GM12878 (cell line): ENCODE results near the gene RPL22. TPM values are rescaled to one million over a fixed set of nuclear protein-coding genes. Genes with fewer than 3 reads are reported as not detected.

Source experiments
- ATAC-seq: fragments of 200-7000 bp; cut with Tn5 transposase; 3 replicates; pipeline ENCODE4 v1.9.1; 2020; ENCODE audit warnings: mild to moderate bottlenecking, moderate library complexity
- BruUV-seq: library from RNA; stranded (reverse); fragments of 400-500 nt; replicated peaks from 2 replicates; lab custom pipeline; 2021; lab: Mats Ljungman, UMichigan
- CTCF ChIA-PET: fragments of 300-600 bp; sonication (Branson Sonifier 250); formaldehyde crosslinking; extraction: SDS; loops from one replicate; lab custom pipeline; 2021; ENCODE audit warnings: inconsistent platforms; lab: Yijun Ruan, JAX
- POLR2A ChIA-PET: fragments of 350-600 bp; formaldehyde crosslinking; extraction: SDS; loops from one replicate; lab custom pipeline; 2021; ENCODE audit warnings: inconsistent platforms; lab: Charles Lee
- RAD21 ChIA-PET: fragments of 300-600 bp; sonication (Branson Sonifier 250); formaldehyde crosslinking; loops from one replicate; lab custom pipeline; 2023; ENCODE audit warnings: antibody characterized with exemption; ENCODE audit not compliant: unreplicated experiment; lab: Charles Lee
- SMC1A ChIA-PET: fragments of 300-600 bp; sonication (Branson Sonifier 250); formaldehyde crosslinking; loops from one replicate; lab custom pipeline; 2023; ENCODE audit not compliant: unreplicated experiment, uncharacterized antibody; lab: Charles Lee
- DNase-seq: peaks from one replicate; pipeline ENCODE4 v3.0.0-alpha.2; 2011; ENCODE audit warnings: low read depth, low spot score
- FAIRE-seq: peaks from 3 replicates; lab custom pipeline; 2011; peaks lifted over from hg19 to GRCh38; lab: Jason Lieb, UNC
- H2AFZ ChIP-seq: 2 replicates; pipeline ENCODE4 v1.6.0; 2011; ENCODE audit warnings: low read depth, low read length, control low read depth; ENCODE audit not compliant: control insufficient read depth
- H3K27ac ChIP-seq: 2 replicates; pipeline ENCODE4 v1.5.1; 2011; ENCODE audit warnings: control low read depth; ENCODE audit not compliant: control insufficient read depth, insufficient read depth
- H3K27me3 ChIP-seq, 2 experiments: replicated peaks in 1 of 2; 2 replicates each; pipeline versions ENCODE4 v1.6.0 to v1.6.1; 2011; ENCODE audit warnings: low read length in 1 of 2; ENCODE audit not compliant: control insufficient read depth in 2 of 2, insufficient read depth in 2 of 2
- H3K36me3 ChIP-seq, 2 experiments: 2 replicates each; pipeline ENCODE4 v1.5.1; 2011; ENCODE audit warnings: low read length in 1 of 2; ENCODE audit not compliant: control insufficient read depth in 2 of 2, insufficient read depth in 2 of 2
- H3K4me1 ChIP-seq: 2 replicates; pipeline ENCODE4 v1.6.1; 2011; ENCODE audit warnings: mild to moderate bottlenecking, low read length, moderate library complexity, mixed read lengths; ENCODE audit not compliant: control insufficient read depth, insufficient read depth
- H3K4me2 ChIP-seq: 2 replicates; pipeline ENCODE4 v1.6.0; 2011; ENCODE audit warnings: control low read depth; ENCODE audit not compliant: control insufficient read depth, insufficient read depth
- H3K4me3 ChIP-seq: fragments of 200-600 bp; sonication (generic); 2 replicates; pipeline ENCODE4 v1.5.1; 2016
- H3K79me2 ChIP-seq: 2 replicates; pipeline ENCODE4 v1.6.0; 2011; ENCODE audit warnings: low read length; ENCODE audit not compliant: control insufficient read depth, insufficient read depth
- H3K9ac ChIP-seq: 2 replicates; pipeline ENCODE4 v1.8.0; 2011; ENCODE audit warnings: low read length, control low read depth, mixed read lengths; ENCODE audit not compliant: control insufficient read depth, insufficient read depth
- H3K9me3 ChIP-seq: replicated peaks from 3 replicates; pipeline ENCODE4 v1.5.1; 2011; ENCODE audit warnings: mild to moderate bottlenecking, low read length; ENCODE audit not compliant: control insufficient read depth, insufficient read depth
- H4K20me1 ChIP-seq: 2 replicates; pipeline ENCODE4 v1.6.0; 2011; ENCODE audit not compliant: control insufficient read depth, insufficient read depth
- DPF2 ChIP-seq: fragments of 450-650 bp; IDR thresholded peaks from 2 replicates; pipeline ENCODE4 v1.6.1; 2017; ENCODE audit warnings: mild to moderate bottlenecking
- EP300 ChIP-seq, 2 experiments: fragments of 150-350 bp in 1 of 2; IDR thresholded peaks; 2 replicates each; pipeline ENCODE4 v1.6.1; 2011 to 2012; ENCODE audit warnings: low read depth in 2 of 2, low read length in 2 of 2, borderline replicate concordance in 1 of 2, improper control_type of control experiment in 1 of 2, inconsistent platforms in 1 of 2; ENCODE audit not compliant: control insufficient read depth in 1 of 2
- MEF2B ChIP-seq: fragments of 450-650 bp; IDR thresholded peaks from 2 replicates; pipeline ENCODE4 v1.6.1; 2018; ENCODE audit warnings: mild to moderate bottlenecking, moderate library complexity; ENCODE audit not compliant: partially characterized antibody, poor library complexity, severe bottlenecking
- POU2F2 ChIP-seq: IDR thresholded peaks from 3 replicates; pipeline ENCODE4 v1.6.1; 2011; ENCODE audit warnings: low read depth, mild to moderate bottlenecking, low read length, borderline replicate concordance
- SMAD1 ChIP-seq: fragments of 450-650 bp; IDR thresholded peaks from 2 replicates; pipeline ENCODE4 v1.6.1; 2018; ENCODE audit warnings: mild to moderate bottlenecking, low read depth; ENCODE audit not compliant: partially characterized antibody
- ZNF24 ChIP-seq: fragments of 450-650 bp; IDR thresholded peaks from 2 replicates; pipeline ENCODE4 v1.6.1; 2017; ENCODE audit warnings: antibody characterized with exemption, mild to moderate bottlenecking
- WGBS: methylation state at CpG from one replicate; pipeline ENCODE4 v1.1.6; 2016; ENCODE audit warnings: low lambda C conversion rate; ENCODE audit not compliant: insufficient replicate concordance, insufficient coverage; ENCODE audit errors: missing lambda C conversion rate; 5-methylcytosine and 5-hydroxymethylcytosine counted together
- in situ Hi-C: fragments of 300-500 bp; cut with MboI; formaldehyde crosslinking; loops from 9 replicates; pipeline ENCODE4 v1.14.3; 2018; ENCODE audit warnings: mixed read lengths
- intact Hi-C: fragments of 100-400 bp; cut with micrococcal nuclease; formaldehyde crosslinking; loops from one replicate; pipeline ENCODE4 v1.14.2; 2022; ENCODE audit not compliant: unreplicated experiment
- polyA plus RNA-seq, 11 experiments: library from polyadenylated mRNA; depleted of rRNA in 4 of 11; unstranded in 6 of 11; stranded (reverse) in 5 of 11; fragments of >200 nt; fragmentation: Nextera tagmentation in 4 of 11; fragmentation: Illumina TruSeq in 1 of 11; extraction: Ambion mirVana in 4 of 11; extraction: Trizol in 1 of 11; gene quantifications; 1 replicate in 1 of 11; 2 replicates in 10 of 11; pipeline versions ENCODE4 v1.2.1 to v1.2.3, GENCODE V29; 2011 to 2016; ENCODE audit warnings: inconsistent platforms in 2 of 11, missing spikeins in 2 of 11, low read depth in 1 of 11
- total RNA-seq, 4 experiments: library from RNA; depleted of rRNA in 3 of 4; stranded (reverse); fragments of >200 nt in 3 of 4; fragmentation: Illumina TruSeq in 1 of 4; extraction: Trizol in 1 of 4; gene quantifications; 2 replicates each; pipeline versions ENCODE4 v1.2.1 to v1.2.3, GENCODE V29; 2013 to 2021
- TF ChIP-seq, protein P1 (sequence below): IDR thresholded peaks from 2 replicates; pipeline ENCODE4 v1.6.1; 2012; ENCODE audit warnings: low read depth, low read length, improper control_type of control experiment

Gene RPL22
- total and polyA plus RNA-seq, 10 of the 15 experiments (the other 5 are each of a cell fraction or from before 2014, with no cell fraction given): 191 to 560 (median 430) TPM

GRCh38 chr1:6145864-6146410 is 53.5 kb downstream of the RPL22 start:
- Histone ChIP-seq H3K27me3 (no peaks in the 10 kb centered on the region; a peak in 1 of 4 replicates), H3K79me2 (no peaks in the 10 kb centered on the region), H3K27ac (no peak overlapping the region), H4K20me1 (no peaks in the 10 kb centered on the region), H3K4me3 (no peak overlapping the region), H3K4me2 (no peak overlapping the region), H3K9ac (no peak overlapping the region), H2AFZ (no peak overlapping the region), H3K4me1 (no peaks in the 10 kb centered on the region), H3K9me3 (no peaks in the 10 kb centered on the region), H3K36me3 (no peaks in the 10 kb centered on the region)
- no TSS peak for BruUV-seq
- ChIA-PET RAD21 (no interaction called here), POLR2A (no interaction called here), SMC1A (no interaction called here), CTCF (no interaction called here)
- ATAC-seq: no peak
- DNase-seq: no peak
- intact Hi-C loops (no loop called here), in situ Hi-C loops (no loop called here)
- TF ChIP-seq, protein P1, sequence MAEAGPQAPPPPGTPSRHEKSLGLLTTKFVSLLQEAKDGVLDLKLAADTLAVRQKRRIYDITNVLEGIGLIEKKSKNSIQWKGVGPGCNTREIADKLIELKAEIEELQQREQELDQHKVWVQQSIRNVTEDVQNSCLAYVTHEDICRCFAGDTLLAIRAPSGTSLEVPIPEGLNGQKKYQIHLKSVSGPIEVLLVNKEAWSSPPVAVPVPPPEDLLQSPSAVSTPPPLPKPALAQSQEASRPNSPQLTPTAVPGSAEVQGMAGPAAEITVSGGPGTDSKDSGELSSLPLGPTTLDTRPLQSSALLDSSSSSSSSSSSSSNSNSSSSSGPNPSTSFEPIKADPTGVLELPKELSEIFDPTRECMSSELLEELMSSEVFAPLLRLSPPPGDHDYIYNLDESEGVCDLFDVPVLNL: no peak
- TF ChIP-seq POU2F2 (no peak), ZNF24 (no peak), MEF2B (no peak), DPF2 (no peak), EP300 (IDR thresholded peaks at IDR 0.05; ENCODE audit: borderline replicate concordance in 1 of 2, control insufficient read depth in 1 of 2, low read depth in 2 of 2, low read length in 2 of 2) (no peak), SMAD1 (no peak)
- WGBS: 42% methylated on average over 24 of the region's 24 CpGs
- FAIRE-seq: no peak
